OCI-LY7 (cell line): ENCODE results near the gene C16orf95. TPM values are rescaled to one million over a fixed set of nuclear protein-coding genes. Genes with fewer than 3 reads are reported as not detected.
"Not testable (repeated sequence)": the region's sequence is repeated elsewhere in the genome, so short reads cannot be mapped to it uniquely, and the experiment has no call there.

ENCODE experiments used
- BruUV-seq: library from RNA; stranded (reverse); fragments of 400-500 nt; replicated peaks from 2 replicates; lab custom pipeline; 2021; lab: Mats Ljungman, UMichigan
- CTCF ChIA-PET: fragments of 300-600 bp; sonication (Branson Sonifier 250); formaldehyde crosslinking; loops from one replicate; lab custom pipeline; 2022; ENCODE audit warnings: antibody characterized with exemption; ENCODE audit not compliant: unreplicated experiment; lab: Charles Lee
- POLR2A ChIA-PET: fragments of 300-600 bp; sonication (Branson Sonifier 250); formaldehyde crosslinking; loops from one replicate; lab custom pipeline; 2022; ENCODE audit warnings: antibody characterized with exemption; lab: Charles Lee
- DNase-seq: peaks from one replicate; pipeline ENCODE4 v3.0.0-alpha.2; 2015; ENCODE audit warnings: low spot score
- H2AFZ ChIP-seq: fragments of 200-600 bp; sonication (generic), shearing (Covaris generic); 2 replicates; pipeline ENCODE4 v1.6.1; 2014; ENCODE audit warnings: mild to moderate bottlenecking, antibody characterized with exemption, low read length, moderate library complexity
- H3K27ac ChIP-seq: fragments of 200-600 bp; sonication (generic); 2 replicates; pipeline ENCODE4 v1.5.1; 2014; ENCODE audit warnings: mixed run types, low read depth, mild to moderate bottlenecking, moderate library complexity, low read length, inconsistent platforms; ENCODE audit not compliant: poor library complexity, severe bottlenecking
- H3K36me3 ChIP-seq: fragments of 200-600 bp; sonication (generic); 2 replicates; pipeline ENCODE4 v1.6.1; 2014; ENCODE audit warnings: mild to moderate bottlenecking, antibody characterized with exemption, low read length, moderate library complexity, mixed read lengths; ENCODE audit not compliant: insufficient read depth
- H3K4me1 ChIP-seq: fragments of 200-600 bp; sonication (generic); 2 replicates; pipeline ENCODE4 v1.5.1; 2014; ENCODE audit warnings: mild to moderate bottlenecking, low read length; ENCODE audit not compliant: insufficient read depth, poor library complexity, severe bottlenecking
- H3K4me2 ChIP-seq: fragments of 200-600 bp; sonication (generic); 2 replicates; pipeline ENCODE4 v1.6.1; 2014; ENCODE audit warnings: mild to moderate bottlenecking, low read length
- H3K4me3 ChIP-seq: fragments of 200-600 bp; sonication (generic); 2 replicates; pipeline ENCODE4 v1.5.1; 2014; ENCODE audit warnings: mild to moderate bottlenecking, low read depth, low read length; ENCODE audit not compliant: poor library complexity, severe bottlenecking
- H3K79me2 ChIP-seq: fragments of 200-600 bp; sonication (generic); 2 replicates; pipeline ENCODE4 v1.6.1; 2016; ENCODE audit warnings: low read depth, mild to moderate bottlenecking, low read length, moderate library complexity, mixed read lengths; ENCODE audit not compliant: insufficient read depth
- H3K9me2 ChIP-seq: fragments of 200-600 bp; sonication (generic); 2 replicates; pipeline ENCODE4 v1.6.1; 2016; ENCODE audit warnings: mild to moderate bottlenecking, low read length, mixed read lengths; ENCODE audit not compliant: insufficient read depth
- H3K9me3 ChIP-seq: fragments of 200-600 bp; sonication (generic); 2 replicates; pipeline ENCODE4 v1.6.1; 2014; ENCODE audit warnings: mild to moderate bottlenecking, mixed run types, low read length, mixed read lengths
- H4K20me1 ChIP-seq: fragments of 200-600 bp; sonication (generic); 2 replicates; pipeline ENCODE4 v1.6.1; 2014; ENCODE audit warnings: mild to moderate bottlenecking, antibody characterized with exemption, low read length, moderate library complexity, mixed read lengths; ENCODE audit not compliant: insufficient read depth
- CTCF ChIP-seq: fragments of 200-600 bp; sonication (generic); conservative IDR thresholded peaks from 2 replicates; pipeline ENCODE4 v1.5.1; 2014; ENCODE audit warnings: mild to moderate bottlenecking, antibody characterized with exemption, low read length, moderate library complexity, mixed read lengths
- EZH2phosphoT487 ChIP-seq: fragments of 200-600 bp; sonication (generic); IDR thresholded peaks from 2 replicates; pipeline ENCODE4 v1.6.1; 2018; ENCODE audit warnings: low read depth, borderline replicate concordance, mild to moderate bottlenecking, mixed run types, antibody characterized with exemption, low read length, moderate library complexity, mixed read lengths
- intact Hi-C: fragments of 100-400 bp; cut with micrococcal nuclease; formaldehyde crosslinking; loops from one replicate; pipeline ENCODE4 v1.10.0; 2022; ENCODE audit not compliant: unreplicated experiment
- total RNA-seq, 2 experiments: library from RNA; depleted of rRNA in 1 of 2; stranded (reverse); fragments of >200 nt in 1 of 2; shearing (Covaris generic) in 1 of 2; gene quantifications; 2 replicates each; pipeline ENCODE4 v1.2.3, GENCODE V29; 2014 to 2022

The C16orf95 gene
- total RNA-seq, 2 experiments from 2014 or later: 8.5 to 22.1 TPM

DNA sequence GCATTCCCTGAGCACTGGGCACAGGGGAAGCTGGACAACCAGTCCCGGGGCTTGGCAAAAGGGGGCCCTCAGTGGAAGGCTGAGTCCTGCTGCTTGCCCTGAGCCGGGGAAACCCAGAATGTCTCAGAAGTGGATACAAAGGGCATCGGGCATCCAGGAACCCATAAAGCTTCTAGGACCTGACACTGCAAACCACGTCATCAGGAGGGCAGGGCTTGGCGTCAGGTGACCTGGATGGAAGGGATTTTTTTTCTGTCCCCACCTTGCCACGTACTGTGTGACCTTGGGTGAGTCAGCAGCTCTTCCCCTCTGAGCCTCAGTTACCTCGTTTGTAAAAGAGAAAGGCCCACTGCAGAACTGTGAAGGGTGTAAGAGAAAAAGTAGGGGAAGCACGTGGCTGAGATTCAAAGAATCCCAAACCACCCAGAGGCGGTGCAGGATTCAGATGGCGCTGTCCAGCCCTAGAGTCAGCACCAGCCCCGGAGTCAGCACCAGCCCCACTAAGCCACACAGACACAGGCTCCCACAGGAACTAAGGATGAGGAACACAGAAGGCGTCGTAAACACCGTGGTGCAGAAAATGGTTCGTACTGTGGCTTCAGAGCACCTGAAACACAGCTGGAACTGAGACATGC is 53.7 kb downstream of the C16orf95 start:
- H3K4me3 ChIP-seq: no peak overlapping the region
- H3K9me2 ChIP-seq: no peaks in the 10 kb centered on the region
- H3K27ac ChIP-seq: no peak overlapping the region
- H4K20me1 ChIP-seq: no peaks in the 10 kb centered on the region
- intact Hi-C loops: no loop called here
- no peaks in the 10 kb centered on the region for H3K79me2 ChIP-seq
- ChIA-PET CTCF (no interaction called here), POLR2A (no interaction called here)
- no peak overlapping the region for H2AFZ ChIP-seq
- no peak overlapping the region for H3K4me2 ChIP-seq
- no peaks in the 10 kb centered on the region for H3K36me3 ChIP-seq
- H3K4me1 ChIP-seq: no peaks in the 10 kb centered on the region
- no peak for TF ChIP-seq CTCF
- TF ChIP-seq EZH2phosphoT487: no peak
- no TSS peak for BruUV-seq
- no peaks in the 10 kb centered on the region for H3K9me3 ChIP-seq
- no peak for DNase-seq

DNA sequence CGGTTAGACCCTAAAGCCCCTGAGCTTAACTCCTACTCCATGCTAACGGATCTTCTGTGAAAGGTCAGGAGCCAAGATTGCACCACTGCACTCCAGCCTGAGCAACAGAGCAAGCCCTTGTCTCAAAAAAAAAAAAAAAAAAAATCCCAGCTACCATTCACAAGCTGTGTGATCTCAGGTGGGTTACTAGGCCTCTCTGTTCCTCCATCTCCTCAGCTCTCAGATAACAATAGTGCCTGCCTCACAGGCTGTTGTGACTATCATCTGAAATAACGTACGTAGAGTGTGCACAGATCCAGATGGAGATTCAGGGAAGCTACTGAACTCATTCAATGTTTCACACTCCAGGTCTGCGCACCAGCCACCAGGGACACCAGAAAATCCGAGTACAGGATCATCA is 57.8 kb downstream of the C16orf95 start:
- H3K4me3 ChIP-seq: no peak overlapping the region
- intact Hi-C loops: no loop called here
- H3K4me2 ChIP-seq: no peak overlapping the region
- no peaks in the 10 kb centered on the region for H4K20me1 ChIP-seq
- H3K4me1 ChIP-seq: no peaks in the 10 kb centered on the region
- CTCF ChIA-PET: interaction anchor here (0.6 kb wide), 1 partner anchor 305 kb away, joined by 3 read pairs; no protein-coding TSS in a partner anchor
- no peak for DNase-seq
- BruUV-seq: no TSS peak
- POLR2A ChIA-PET: interaction anchor here (0.7 kb wide), 1 partner anchor 69 kb away, joined by 3 read pairs; no protein-coding TSS in a partner anchor
- no peaks in the 10 kb centered on the region for H3K79me2 ChIP-seq
- no peak overlapping the region for H2AFZ ChIP-seq
- H3K27ac ChIP-seq: no peak overlapping the region
- H3K9me3 ChIP-seq: no peaks in the 10 kb centered on the region
- no peaks in the 10 kb centered on the region for H3K36me3 ChIP-seq
- TF ChIP-seq EZH2phosphoT487 (no peak), CTCF (no peak)
- no peaks in the 10 kb centered on the region for H3K9me2 ChIP-seq

DNA sequence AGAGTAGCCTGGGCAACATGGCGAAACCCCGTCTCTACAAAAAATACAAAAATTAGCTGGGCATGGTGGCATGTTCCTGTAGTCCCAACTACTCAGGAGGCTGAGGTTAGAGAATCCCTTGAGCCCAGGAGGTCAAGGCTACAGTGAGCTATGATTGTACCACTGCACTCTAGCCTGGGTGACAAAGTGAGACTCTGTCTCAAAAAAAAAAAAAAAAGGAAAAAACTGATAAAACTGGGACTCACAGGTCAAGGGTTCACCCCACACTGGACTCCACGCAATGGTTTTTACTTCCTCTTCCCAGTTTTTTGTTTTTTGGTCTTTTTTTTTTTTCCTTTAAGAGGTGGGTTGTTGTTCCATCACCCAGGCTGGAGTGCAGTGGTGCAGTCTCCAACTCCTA is 58.5 kb downstream of the C16orf95 start:
- H3K79me2 ChIP-seq, H2AFZ ChIP-seq, DNase-seq, H4K20me1 ChIP-seq, H3K9me2 ChIP-seq, H3K36me3 ChIP-seq, intact Hi-C loops, H3K27ac ChIP-seq, H3K4me2 ChIP-seq, H3K4me3 ChIP-seq, H3K9me3 ChIP-seq, H3K4me1 ChIP-seq, BruUV-seq: not testable (repeated sequence)
- CTCF ChIA-PET: interaction anchor here (0.6 kb wide), 1 partner anchor 305 kb away, joined by 3 read pairs; no protein-coding TSS in a partner anchor
- POLR2A ChIA-PET: interaction anchor here (0.6 to 0.8 kb wide), 3 partner anchors 15 to 1884 kb away, joined by 3 to 4 read pairs (median 4); no protein-coding TSS in a partner anchor
